Panc1 (cell line): ENCODE measurements around the gene TRMT5.

ENCODE experiments used
- REST ChIP-seq, 2 experiments: IDR thresholded peaks; 2 replicates each; pipeline ENCODE4 v1.6.1; 2011 to 2012; ENCODE audit warnings: low read depth in 2 of 2, control low read depth in 1 of 2, low read length in 1 of 2, mild to moderate bottlenecking in 1 of 2, moderate library complexity in 1 of 2; ENCODE audit not compliant: insufficient read depth in 1 of 2
- TCF7L2 ChIP-seq: IDR thresholded peaks from 2 replicates; pipeline ENCODE4 v1.6.1; 2011; ENCODE audit warnings: mild to moderate bottlenecking, low read depth, low read length, inconsistent platforms
- TF ChIP-seq, protein P1 (sequence below): fragments of 450-650 bp; IDR thresholded peaks from 2 replicates; pipeline ENCODE4 v1.5.1; 2017; ENCODE audit warnings: mild to moderate bottlenecking

DNA sequence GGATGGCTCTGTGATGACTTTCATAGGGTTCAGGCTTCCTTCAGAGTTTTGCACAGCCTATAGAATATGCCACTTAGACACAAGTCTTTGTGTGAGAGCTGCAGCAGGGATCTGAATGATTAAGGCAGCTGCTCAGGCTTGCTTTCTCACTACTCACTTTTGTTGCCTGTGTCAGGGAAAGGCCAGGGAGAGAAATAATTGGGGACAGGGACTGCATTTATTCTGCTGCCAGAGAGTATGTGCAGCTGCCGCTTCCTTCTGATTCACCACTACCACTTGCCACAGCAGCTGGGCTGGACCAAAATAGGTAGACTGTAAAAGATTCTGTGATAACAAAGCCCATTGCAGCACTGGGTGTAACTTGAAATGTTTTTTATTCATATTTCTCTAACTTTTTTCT is 49.7 kb downstream of the TRMT5 start:
- TF ChIP-seq, protein P1, sequence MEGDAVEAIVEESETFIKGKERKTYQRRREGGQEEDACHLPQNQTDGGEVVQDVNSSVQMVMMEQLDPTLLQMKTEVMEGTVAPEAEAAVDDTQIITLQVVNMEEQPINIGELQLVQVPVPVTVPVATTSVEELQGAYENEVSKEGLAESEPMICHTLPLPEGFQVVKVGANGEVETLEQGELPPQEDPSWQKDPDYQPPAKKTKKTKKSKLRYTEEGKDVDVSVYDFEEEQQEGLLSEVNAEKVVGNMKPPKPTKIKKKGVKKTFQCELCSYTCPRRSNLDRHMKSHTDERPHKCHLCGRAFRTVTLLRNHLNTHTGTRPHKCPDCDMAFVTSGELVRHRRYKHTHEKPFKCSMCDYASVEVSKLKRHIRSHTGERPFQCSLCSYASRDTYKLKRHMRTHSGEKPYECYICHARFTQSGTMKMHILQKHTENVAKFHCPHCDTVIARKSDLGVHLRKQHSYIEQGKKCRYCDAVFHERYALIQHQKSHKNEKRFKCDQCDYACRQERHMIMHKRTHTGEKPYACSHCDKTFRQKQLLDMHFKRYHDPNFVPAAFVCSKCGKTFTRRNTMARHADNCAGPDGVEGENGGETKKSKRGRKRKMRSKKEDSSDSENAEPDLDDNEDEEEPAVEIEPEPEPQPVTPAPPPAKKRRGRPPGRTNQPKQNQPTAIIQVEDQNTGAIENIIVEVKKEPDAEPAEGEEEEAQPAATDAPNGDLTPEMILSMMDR = no peak
- no peak for TF ChIP-seq REST (IDR thresholded peaks at IDR 0.05; ENCODE audit: insufficient read depth in 1 of 2, low read depth in 2 of 2, low read length in 1 of 2)
- no peak for TF ChIP-seq TCF7L2
